ENCODE results near the gene LRMDA. TPM values are rescaled to one million over a fixed set of nuclear protein-coding genes. Genes with fewer than 3 reads are reported as not detected.

Gene LRMDA
- total RNA-seq, 1 donor from 2014 or later, result not detected

GRCh38 chr10:75936841-75937240 is 505.4 kb downstream of the LRMDA start:
- intact Hi-C loops (cut with micrococcal nuclease), result no loop called here

DNA sequence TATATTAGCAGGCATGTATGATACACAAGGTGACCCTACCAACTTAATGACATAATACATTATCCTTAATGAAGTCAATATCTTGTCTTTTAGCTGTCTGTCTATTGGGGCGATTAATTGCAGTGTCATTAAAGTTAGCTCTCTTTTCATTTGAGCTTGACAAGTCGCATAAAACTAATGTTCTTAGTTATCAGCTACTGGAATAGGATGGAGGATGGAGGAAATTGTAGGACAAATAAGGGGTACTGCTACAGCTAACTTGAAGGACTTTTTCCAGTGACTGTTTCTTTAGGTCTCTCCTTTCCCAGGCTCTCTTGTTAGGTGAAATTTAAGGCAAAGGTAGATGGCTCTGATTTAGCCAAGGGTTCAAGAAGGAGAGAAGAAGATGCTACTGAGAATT is 506.4 kb downstream of the LRMDA start:
- intact Hi-C loops (cut with micrococcal nuclease), result no loop called here

DNA sequence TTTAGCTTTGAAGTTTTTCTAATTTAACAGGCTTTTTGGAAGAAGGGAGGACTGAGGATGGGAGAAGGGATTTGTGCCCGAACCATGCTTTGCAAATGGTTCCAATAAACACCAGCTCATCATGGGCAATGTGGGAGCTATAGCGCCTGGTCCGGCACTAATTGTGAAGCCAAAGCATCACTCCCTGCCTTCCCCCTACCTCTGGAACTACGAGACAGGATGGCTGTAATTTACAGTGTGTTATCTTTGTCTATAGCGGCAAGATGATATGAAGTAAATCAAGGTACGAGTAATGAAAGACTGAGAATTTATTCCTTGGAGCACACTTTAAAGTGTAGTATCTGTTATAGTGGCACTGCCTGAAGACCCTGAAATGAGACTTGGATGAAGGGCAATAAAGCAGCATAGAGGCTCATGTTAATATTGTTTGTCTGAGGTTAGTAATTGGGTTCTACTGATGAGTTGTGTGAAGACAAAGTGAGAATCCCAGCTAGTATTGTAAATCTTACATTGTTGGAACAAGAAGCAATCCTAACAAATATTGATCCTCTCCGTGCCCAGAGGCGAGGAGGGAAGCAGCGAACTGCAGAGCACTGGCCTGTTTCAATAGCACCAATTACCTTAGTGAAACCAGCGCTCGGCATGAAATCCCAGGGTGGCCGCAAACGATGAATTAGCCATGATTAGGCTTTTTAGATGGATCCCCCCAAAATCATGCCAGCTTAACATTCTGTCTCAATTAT is 507.1 kb downstream of the LRMDA start:
- intact Hi-C loops (cut with micrococcal nuclease), result no loop called here

DNA sequence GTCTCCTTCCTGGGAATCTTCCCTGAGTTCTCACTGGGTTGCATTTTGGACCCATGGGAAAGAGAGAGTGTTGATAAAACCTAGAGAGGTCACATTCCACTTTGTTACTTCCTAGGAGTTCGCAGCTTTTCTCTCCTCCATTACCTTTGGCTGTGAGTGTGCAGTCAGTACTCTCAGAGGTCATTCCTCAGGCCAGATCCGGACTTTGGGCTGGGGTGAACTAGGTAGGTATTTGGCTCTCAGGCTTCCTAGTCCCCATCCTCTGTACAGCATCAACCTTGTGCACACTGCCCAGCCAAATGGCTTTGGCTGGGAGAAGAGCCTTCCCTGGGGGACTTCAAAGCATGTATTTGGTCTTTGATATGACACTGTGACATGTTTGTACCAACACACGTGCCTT is 508.1 kb downstream of the LRMDA start:
- intact Hi-C loops (cut with micrococcal nuclease), result no loop called here

GRCh38 chr10:75940742-75941141 is 509.3 kb downstream of the LRMDA start:
- intact Hi-C loops (cut with micrococcal nuclease), result no loop called here

DNA sequence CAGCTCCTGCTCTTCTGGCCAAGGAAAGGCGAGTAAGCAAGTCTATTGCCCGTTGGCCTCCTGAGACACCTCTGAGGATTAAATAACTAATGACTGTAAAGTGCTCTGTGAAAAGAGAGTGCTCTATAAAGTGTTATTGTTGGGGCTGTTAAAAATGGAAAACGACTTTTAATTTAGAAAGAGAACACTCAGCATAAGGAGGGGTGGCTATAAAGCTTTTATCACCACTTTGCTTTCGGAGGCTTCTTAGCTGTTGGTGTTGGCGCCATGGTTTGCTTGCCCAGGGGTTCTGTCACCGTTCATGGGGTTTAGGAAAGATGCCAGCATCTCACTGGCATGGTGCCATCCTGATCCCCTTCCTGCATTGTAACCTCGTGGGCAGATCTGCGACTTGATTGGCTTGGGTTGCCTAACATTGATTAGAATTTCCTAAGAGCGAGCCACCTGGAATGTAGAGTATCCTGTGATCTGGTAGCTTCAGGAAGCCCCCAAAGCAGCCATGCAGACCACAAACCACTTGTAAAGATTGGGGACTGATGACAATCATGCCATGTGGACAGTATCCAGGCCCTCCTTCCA is 509.9 kb downstream of the LRMDA start:
- intact Hi-C loops (cut with micrococcal nuclease), result no loop called here

DNA sequence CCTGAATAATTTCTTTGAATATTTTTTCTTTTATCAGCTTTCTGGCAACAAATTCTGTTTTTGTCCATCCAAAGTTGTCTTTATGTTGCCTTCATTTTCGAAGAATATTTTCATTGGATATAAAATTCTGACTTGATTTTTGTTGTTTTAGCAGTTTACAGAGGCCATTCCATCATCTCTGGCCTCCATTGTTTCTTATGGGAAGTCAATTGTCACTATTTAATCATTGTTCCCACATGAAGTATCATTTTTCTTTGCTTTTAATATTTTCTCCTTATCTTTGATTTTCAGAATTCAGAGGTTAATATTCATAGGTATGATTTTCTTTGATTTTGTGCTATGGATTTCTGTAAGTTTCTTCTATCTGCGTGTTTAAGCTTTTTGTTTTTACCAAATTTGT is 512.6 kb downstream of the LRMDA start:
- intact Hi-C loops (cut with micrococcal nuclease), result no loop called here

- intact Hi-C loops (cut with micrococcal nuclease), result no loop called here
Observed at GRCh38 chr10:75948583-75948982, 517.2 kb downstream of the LRMDA start.

DNA sequence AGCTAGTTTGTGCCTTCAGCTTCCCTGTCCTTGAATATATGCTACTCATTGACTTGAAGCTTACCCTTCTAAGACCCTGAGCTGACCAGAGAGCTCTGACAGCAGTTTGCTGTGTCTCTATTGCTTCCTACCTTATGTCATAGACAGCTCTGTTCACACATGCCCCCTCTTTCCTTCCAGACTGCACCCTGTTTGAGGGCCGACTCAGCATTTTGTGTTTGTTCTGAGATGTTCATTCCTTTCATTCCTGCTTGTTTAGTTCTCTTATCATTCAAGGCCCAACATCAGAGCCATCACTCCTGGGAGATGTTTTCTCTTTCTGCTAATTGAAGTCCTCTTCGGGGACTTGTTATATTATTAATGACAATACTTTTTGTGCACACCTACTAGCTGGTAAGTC is 518.9 kb downstream of the LRMDA start:
- intact Hi-C loops (cut with micrococcal nuclease), result no loop called here

DNA sequence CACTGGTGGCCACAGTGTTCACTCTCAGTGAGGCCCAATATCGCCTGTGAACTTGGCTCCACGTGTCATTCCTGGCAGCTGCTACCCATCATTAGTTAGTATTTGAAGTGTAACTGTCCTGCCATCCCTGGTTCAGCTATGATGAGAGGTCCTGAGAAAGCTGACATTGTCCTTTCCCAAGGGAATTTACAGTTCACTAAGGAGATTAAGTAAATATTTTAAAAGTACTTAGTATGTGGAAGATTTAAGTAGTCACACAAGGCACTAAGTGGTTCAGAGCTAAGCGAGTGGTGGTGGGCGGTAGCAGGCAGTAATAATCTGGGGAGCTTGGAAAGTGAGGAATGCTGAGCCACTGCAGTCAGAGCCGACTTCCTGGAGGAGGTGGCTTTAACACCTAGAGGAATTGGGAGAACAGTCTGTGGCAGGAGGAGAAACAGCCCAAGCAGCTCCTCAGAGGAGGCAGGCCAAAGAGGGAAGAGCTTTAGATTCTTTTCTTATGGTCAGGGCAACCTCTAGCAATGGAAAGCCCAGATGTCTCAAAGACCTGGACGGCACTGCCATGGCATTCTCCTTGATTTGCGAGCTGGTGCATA is 519.7 kb downstream of the LRMDA start:
- intact Hi-C loops (cut with micrococcal nuclease), result no loop called here

DNA sequence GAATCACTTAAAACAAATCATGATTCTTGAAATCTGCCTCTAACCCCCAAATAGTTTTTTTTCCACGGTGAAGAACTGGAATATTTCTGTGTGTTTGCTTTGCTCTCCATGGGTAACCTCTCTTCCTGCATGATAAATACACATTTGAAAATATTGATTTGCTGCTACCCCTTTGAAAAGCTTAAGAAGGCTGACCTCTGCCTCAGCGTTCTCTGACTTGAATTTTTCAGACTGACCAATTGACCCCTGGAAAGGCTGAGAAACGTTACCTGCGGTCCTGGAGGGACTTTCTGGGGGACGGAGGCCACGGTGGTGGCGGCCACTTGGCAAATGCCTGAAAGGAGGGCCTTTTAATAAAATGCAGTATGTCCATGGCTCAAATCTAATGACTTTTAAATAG is 520.2 kb downstream of the LRMDA start:
- intact Hi-C loops (cut with micrococcal nuclease), result no loop called here

- intact Hi-C loops (cut with micrococcal nuclease), result no loop called here
Observed at GRCh38 chr10:75952093-75952492, 520.7 kb downstream of the LRMDA start.

DNA sequence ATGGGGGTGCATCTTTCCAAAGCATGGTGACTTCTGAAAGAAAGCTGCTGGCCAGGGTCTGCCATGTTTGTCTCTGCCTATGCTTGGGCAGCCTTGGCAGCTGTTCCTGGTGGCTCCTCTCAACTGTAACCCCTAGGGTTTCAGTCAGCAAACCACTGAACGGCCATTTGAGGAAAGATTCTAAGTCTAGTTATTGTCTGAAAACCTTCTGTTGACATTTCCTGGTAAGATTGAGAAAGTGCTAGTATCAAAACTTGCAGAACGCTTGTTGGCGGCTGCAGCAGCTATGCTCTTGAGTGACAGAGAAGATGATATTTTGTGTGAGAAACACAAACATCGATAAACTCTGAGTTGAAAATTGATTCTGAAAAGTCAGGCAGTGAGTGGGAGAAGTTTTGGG is 523.1 kb downstream of the LRMDA start:
- intact Hi-C loops (cut with micrococcal nuclease), result no loop called here

DNA sequence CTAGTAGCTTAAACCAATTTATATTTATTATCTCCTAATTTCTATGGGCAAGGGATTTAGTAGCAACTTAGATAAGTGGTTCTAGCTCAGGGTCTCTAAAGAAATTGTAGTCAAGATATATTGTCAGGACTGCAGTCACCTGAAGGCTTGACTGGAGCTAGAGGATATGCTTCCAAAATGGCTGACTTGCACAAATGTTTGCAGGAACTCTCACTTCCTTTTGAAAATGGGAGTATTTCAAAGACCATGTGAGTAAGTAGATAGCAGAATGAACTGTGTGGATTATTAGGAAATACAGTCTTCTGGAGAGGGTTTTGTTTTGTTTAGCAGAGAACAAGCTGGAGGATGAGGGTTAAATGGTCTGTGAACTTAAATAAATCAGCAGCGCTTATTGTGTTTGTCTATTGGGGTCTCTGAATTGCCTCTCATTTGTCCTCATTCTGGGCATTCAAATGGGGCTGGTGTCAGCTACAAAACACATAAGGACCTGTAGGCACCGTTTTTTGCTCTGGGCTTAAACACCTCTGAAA is 524.6 kb downstream of the LRMDA start:
- intact Hi-C loops (cut with micrococcal nuclease), result no loop called here

DNA sequence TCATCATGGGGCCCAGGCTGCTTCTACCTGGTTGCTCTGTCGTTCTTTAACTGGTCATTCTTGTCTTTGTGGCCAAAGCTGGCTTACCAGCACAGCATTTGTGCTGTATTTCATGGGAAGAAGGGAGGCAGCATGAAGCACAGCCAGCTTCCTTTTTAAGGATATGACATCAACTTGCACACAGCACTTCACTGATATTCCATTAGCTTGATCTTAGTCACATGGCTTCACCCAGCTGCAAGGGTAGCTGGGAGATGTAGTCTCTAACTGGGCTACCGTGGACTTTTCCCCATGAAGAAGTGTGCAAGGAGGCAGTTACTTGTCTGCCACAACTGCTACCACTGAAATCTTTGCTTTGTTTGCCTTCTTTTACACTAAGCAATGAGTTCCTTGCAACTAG is 525.2 kb downstream of the LRMDA start:
- intact Hi-C loops (cut with micrococcal nuclease), result no loop called here

- intact Hi-C loops (cut with micrococcal nuclease), result no loop called here
Observed at GRCh38 chr10:75957314-75958120, 526.1 kb downstream of the LRMDA start.

DNA sequence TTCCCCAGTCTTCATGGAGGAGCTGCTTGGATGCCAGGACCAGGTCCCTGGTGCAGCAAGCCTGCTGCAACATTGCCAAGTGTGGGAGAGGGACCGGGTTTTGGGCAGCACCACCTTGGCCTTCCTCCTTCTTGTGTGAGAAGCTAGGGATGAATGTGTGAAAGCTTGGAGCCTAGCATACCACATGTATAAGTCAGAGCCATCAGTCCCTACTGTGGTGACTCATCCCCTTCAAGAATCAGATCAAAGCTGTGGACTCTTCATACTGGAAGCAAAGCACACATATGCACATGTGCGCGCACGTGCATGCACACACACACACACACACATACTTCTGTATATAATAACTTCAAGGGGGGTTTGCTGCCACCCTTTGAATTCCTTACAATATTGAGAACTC is 527.8 kb downstream of the LRMDA start:
- intact Hi-C loops (cut with micrococcal nuclease), result no loop called here

GRCh38 chr10:75959912-75960311 is 528.5 kb downstream of the LRMDA start:
- intact Hi-C loops (cut with micrococcal nuclease), result no loop called here

- intact Hi-C loops (cut with micrococcal nuclease), result no loop called here
Observed at GRCh38 chr10:75962395-75963061, 531.1 kb downstream of the LRMDA start.

- intact Hi-C loops (cut with micrococcal nuclease), result no loop called here
Observed at GRCh38 chr10:75967491-75967890, 536.1 kb downstream of the LRMDA start.

DNA sequence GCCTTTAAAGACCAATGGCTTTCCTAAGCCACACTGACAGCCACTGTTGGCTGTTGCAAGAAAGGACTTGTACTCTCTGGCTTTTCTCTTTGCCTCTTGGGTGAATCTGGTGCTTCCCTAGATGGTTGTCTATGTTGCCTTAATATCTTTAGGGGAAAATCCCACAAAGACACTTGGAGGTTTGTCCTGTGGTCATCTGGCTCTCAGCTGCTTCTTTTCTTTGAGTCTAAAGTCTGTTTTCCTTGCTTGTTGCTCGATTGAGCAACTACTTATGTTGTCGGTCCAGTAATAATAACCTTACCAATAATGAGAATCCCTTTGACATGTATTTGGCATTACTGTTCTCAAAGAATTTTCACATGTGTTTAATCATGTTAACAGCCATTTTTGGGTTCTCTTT is 537.6 kb downstream of the LRMDA start:
- intact Hi-C loops (cut with micrococcal nuclease), result no loop called here
